Measurements from ENCODE around the gene CSNK1A1L. TPM values are rescaled to one million over a fixed set of nuclear protein-coding genes. Genes with fewer than 3 reads are reported as not detected.
A peak's percentile ranks its signal among the peaks of the same experiment; 100 is the strongest.

CSNK1A1L gene
- total and polyA plus RNA-seq, 2 donors (not counting 1 experiment from before 2014, with no cell fraction given), result not detected

DNA sequence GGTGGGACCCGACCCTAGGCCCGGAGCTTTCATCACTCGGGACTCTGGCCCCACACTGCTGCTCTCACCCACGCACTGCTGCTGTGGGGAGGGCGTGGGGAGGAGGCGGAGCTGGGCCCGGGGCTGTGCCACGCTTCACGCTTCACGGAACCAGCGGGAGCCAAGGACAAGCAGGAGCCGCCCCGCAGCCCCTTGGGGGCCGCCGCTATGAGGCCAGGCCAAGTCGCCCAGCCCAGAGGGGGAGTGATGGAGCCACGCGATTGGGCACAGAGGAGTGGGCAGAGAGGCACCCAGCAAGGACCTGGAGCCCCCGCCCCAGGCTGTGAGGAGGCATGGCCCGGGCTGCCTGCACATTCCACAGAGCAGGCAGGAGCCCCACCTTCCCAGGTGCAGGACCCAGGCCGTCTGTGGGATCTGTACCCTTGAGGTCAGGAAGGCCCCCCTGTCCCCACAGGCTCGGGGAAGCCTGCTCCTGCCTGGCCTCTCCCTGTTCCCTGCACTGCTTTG is 35.8 kb downstream of the CSNK1A1L start:
- H3K27ac ChIP-seq (ENCODE audit: insufficient read depth, low read length), result no peak overlapping the region
- no peaks in the 10 kb centered on the region for H3K4me1 ChIP-seq (ENCODE audit: control insufficient read depth, extremely low read depth, insufficient read depth, low read length)
- no peaks in the 10 kb centered on the region for H3K79me2 ChIP-seq (ENCODE audit: control insufficient read depth, insufficient read depth, low read length)
- H3K9me3 ChIP-seq (ENCODE audit: control insufficient read depth, insufficient read depth, low read depth, low read length), result no peaks in the 10 kb centered on the region
- no peaks in the 10 kb centered on the region for H3K36me3 ChIP-seq (ENCODE audit: control insufficient read depth, insufficient read depth, low read length)
- no peak for DNase-seq (ENCODE audit: low read depth in 2 of 2)
- no peak overlapping the region for H2AFZ ChIP-seq (ENCODE audit: low read length)
- no peaks in the 10 kb centered on the region for H4K20me1 ChIP-seq (ENCODE audit: control insufficient read depth, extremely low read depth, insufficient read depth, low read length)
- H3K4me2 ChIP-seq (ENCODE audit: extremely low read depth, insufficient read depth, low read length), result no peak overlapping the region
- TF ChIP-seq, protein P1, sequence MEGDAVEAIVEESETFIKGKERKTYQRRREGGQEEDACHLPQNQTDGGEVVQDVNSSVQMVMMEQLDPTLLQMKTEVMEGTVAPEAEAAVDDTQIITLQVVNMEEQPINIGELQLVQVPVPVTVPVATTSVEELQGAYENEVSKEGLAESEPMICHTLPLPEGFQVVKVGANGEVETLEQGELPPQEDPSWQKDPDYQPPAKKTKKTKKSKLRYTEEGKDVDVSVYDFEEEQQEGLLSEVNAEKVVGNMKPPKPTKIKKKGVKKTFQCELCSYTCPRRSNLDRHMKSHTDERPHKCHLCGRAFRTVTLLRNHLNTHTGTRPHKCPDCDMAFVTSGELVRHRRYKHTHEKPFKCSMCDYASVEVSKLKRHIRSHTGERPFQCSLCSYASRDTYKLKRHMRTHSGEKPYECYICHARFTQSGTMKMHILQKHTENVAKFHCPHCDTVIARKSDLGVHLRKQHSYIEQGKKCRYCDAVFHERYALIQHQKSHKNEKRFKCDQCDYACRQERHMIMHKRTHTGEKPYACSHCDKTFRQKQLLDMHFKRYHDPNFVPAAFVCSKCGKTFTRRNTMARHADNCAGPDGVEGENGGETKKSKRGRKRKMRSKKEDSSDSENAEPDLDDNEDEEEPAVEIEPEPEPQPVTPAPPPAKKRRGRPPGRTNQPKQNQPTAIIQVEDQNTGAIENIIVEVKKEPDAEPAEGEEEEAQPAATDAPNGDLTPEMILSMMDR (conservative IDR thresholded peaks at IDR 0.05 in 1 of 2, IDR thresholded peaks at IDR 0.05 in 1 of 2; ENCODE audit: low read depth in 1 of 2, low read length in 2 of 2), result no peak
- TF ChIP-seq EZH2 (IDR thresholded peaks at IDR 0.05; ENCODE audit: low read length, missing control alignments), result no peak
- H3K4me3 ChIP-seq (replicated peaks in 1 of 4; ENCODE audit: control extremely low read depth in 1 of 4, insufficient read depth in 1 of 4, low read depth in 3 of 4, low read length in 4 of 4), result no peak overlapping the region
- H3K27me3 ChIP-seq (ENCODE audit: control insufficient read depth, insufficient read depth, low read length), result no peaks in the 10 kb centered on the region
- H3K9ac ChIP-seq (ENCODE audit: insufficient read depth, low read length), result no peak overlapping the region

DNA sequence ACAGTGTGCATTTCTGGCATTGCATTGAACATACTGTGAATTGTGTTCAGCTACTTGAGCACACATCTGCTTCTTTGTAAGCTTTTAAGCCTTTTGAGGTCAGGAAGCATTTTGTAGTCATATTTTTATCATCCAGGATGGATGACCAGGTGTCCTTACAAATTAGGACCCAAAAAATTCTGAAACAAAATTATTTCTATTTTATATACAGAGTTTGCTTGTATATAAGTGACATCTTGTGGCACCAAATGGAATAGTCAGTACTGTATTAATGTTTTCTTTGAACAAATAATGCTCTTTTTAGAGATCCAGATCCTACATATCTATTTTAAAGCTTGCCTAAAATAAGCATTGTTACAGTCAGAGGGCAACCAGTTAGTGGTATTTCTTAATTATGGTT is 36.5 kb downstream of the CSNK1A1L start:
- DNase-seq (ENCODE audit: low read depth in 2 of 2), result peak; percentile 12 to 40
- Histone ChIP-seq H3K36me3 (ENCODE audit: control insufficient read depth, insufficient read depth, low read length) (no peaks in the 10 kb centered on the region), H3K9me3 (ENCODE audit: control insufficient read depth, insufficient read depth, low read depth, low read length) (no peaks in the 10 kb centered on the region), H3K27ac (ENCODE audit: insufficient read depth, low read length) (no peak overlapping the region), H3K4me2 (ENCODE audit: extremely low read depth, insufficient read depth, low read length) (no peak overlapping the region), H3K79me2 (ENCODE audit: control insufficient read depth, insufficient read depth, low read length) (no peaks in the 10 kb centered on the region), H3K4me3 (replicated peaks in 1 of 4; ENCODE audit: control extremely low read depth in 1 of 4, insufficient read depth in 1 of 4, low read depth in 3 of 4, low read length in 4 of 4) (no peak overlapping the region), H3K27me3 (ENCODE audit: control insufficient read depth, insufficient read depth, low read length) (no peaks in the 10 kb centered on the region), H3K4me1 (ENCODE audit: control insufficient read depth, extremely low read depth, insufficient read depth, low read length) (no peaks in the 10 kb centered on the region), H2AFZ (ENCODE audit: low read length) (no peak overlapping the region), H3K9ac (ENCODE audit: insufficient read depth, low read length) (no peak overlapping the region), H4K20me1 (ENCODE audit: control insufficient read depth, extremely low read depth, insufficient read depth, low read length) (no peaks in the 10 kb centered on the region)
- TF ChIP-seq EZH2 (IDR thresholded peaks at IDR 0.05; ENCODE audit: low read length, missing control alignments), result no peak
- TF ChIP-seq, protein P1 (conservative IDR thresholded peaks at IDR 0.05 in 1 of 2, IDR thresholded peaks at IDR 0.05 in 1 of 2; ENCODE audit: low read depth in 1 of 2, low read length in 2 of 2), result peak in 1 of 2 donors; percentile 15

DNA sequence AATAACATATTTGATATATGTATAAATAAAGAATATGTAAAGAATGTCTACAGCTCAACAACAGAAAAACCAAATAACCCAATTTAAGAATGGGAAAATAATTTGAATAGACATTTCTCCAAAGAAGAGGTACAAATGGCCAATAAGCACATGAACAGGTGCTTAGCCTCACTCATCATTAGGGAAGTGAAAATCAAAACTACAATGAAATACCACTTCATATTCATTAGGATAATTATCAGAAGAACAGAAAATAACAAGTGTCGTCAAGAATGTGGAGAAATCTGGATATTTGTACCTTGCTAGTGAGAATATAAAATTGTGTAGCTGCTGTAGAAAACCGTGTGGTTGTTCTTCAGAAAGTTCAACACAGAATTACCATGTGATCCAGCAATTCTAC is 37.6 kb downstream of the CSNK1A1L start:
- H3K79me2 ChIP-seq (ENCODE audit: control insufficient read depth, insufficient read depth, low read length), result no peaks in the 10 kb centered on the region
- H3K27me3 ChIP-seq (ENCODE audit: control insufficient read depth, insufficient read depth, low read length), result no peaks in the 10 kb centered on the region

More for the DNA sequence above, 37.6 kb downstream of the CSNK1A1L start:
- H3K9me3 ChIP-seq (ENCODE audit: control insufficient read depth, insufficient read depth, low read depth, low read length), result no peaks in the 10 kb centered on the region
- no peak overlapping the region for H3K4me2 ChIP-seq (ENCODE audit: extremely low read depth, insufficient read depth, low read length)
- TF ChIP-seq, protein P1 (conservative IDR thresholded peaks at IDR 0.05 in 1 of 2, IDR thresholded peaks at IDR 0.05 in 1 of 2; ENCODE audit: low read depth in 1 of 2, low read length in 2 of 2), result no peak
- no peak for TF ChIP-seq EZH2 (IDR thresholded peaks at IDR 0.05; ENCODE audit: low read length, missing control alignments)
- no peak overlapping the region for H2AFZ ChIP-seq (ENCODE audit: low read length)
- no peaks in the 10 kb centered on the region for H3K4me1 ChIP-seq (ENCODE audit: control insufficient read depth, extremely low read depth, insufficient read depth, low read length)
- DNase-seq (ENCODE audit: low read depth in 2 of 2), result no peak
- no peaks in the 10 kb centered on the region for H4K20me1 ChIP-seq (ENCODE audit: control insufficient read depth, extremely low read depth, insufficient read depth, low read length)
- no peak overlapping the region for H3K9ac ChIP-seq (ENCODE audit: insufficient read depth, low read length)
- no peak overlapping the region for H3K4me3 ChIP-seq (replicated peaks in 1 of 4; ENCODE audit: control extremely low read depth in 1 of 4, insufficient read depth in 1 of 4, low read depth in 3 of 4, low read length in 4 of 4)
- no peaks in the 10 kb centered on the region for H3K36me3 ChIP-seq (ENCODE audit: control insufficient read depth, insufficient read depth, low read length)
- H3K27ac ChIP-seq (ENCODE audit: insufficient read depth, low read length), result no peak overlapping the region
